CD4-positive, alpha-beta T cell treated with Interferon gamma for 1 hour (primary cell): ENCODE data around the gene PRKAR1B.
A peak's percentile ranks its signal among the peaks of the same experiment; 100 is the strongest.
"Not testable (repeated sequence)": the region's sequence is repeated elsewhere in the genome, so short reads cannot be mapped to it uniquely, and the experiment has no call there.

Experiments used
- DNase-seq: peaks from one replicate; pipeline ENCODE4 v3.0.0-alpha.2; 2020

Gene PRKAR1B

GRCh38 chr7:665736-666453 is 61.2 kb downstream of the PRKAR1B start:
- no peak for DNase-seq

GRCh38 chr7:664997-665735 is 61.9 kb downstream of the PRKAR1B start:
- DNase-seq, result no peak

GRCh38 chr7:664402-664775 is 62.7 kb downstream of the PRKAR1B start:
- no peak for DNase-seq

GRCh38 chr7:662576-662975 is 64.5 kb downstream of the PRKAR1B start:
- no peak for DNase-seq

- DNase-seq, result no peak
These were observed 67.1 kb downstream of the PRKAR1B start for GRCh38 chr7:659996-660395.

DNA sequence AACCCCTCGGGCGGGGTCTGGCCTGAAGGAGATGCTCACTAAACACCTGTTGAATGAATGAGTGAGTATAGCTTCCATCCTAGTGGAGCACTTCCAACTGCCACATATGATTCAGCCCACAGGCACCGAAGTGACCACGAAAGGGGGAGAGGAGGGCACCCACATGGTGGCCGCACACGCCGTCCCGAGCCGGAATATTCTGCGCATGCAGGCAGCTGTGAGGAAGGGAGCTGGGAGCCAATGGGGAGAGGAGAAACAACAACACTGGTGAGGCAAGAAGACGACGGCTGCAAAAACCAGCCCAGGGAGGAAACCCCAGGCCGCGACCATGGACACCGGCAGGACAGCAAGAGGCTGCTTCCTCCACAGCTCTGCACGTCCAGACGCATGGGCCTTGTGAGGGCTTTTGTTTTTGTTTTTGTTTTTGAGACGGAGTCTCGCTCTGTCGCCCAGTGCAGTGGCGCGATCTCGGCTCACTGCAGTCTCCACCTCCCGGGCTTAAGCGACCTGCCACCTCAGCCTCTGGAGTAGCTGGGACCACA is 67.7 kb downstream of the PRKAR1B start:
- DNase-seq, result no peak

DNA sequence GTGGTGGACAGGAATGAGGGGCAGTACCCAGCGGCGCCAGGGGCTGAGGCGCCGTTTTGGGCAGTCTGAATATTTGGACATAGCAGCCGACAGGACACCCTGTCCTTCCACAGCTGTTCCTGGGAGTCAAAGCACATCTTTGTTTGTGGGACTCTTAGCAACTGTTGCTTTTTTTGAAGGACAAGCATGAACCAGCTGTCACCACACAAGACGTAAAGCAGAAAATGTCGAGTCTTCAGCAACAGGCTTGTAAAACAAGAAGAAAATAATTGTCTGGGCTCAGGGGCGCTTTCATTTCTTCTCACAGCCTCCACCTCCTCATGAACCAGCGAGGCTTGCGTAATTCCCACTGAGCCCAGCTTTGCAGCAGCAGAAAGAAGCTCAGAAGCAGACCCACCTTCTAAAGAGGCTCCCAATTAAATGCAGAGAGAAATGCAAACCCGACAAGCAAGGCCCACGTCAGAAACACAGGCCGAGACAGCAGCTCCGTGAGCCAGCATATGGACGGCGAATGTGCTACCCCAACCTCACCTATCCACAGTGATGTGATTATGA is 69.4 kb downstream of the PRKAR1B start:
- DNase-seq, result no peak

DNA sequence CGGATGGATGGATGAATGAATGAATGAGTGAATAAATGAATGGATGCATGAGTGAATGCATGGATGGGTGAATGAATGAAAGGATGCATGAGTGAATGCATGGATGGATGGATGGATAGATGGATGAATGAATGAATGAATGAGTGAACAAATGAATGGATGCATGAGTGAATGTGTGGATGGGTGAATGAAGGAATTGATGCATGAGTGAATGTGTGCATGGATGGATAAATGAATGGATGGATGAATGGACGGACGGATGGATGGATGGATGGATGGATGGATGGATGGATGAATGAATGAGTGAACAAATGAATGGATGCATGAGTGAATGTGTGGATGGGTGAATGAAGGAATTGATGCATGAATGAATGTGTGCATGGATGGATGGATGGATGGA is 70.1 kb downstream of the PRKAR1B start:
- not testable (repeated sequence) for DNase-seq

- DNase-seq, result no peak
These were observed 71.3 kb downstream of the PRKAR1B start for GRCh38 chr7:655758-656157.

- no peak for DNase-seq
These were observed 73.0 kb downstream of the PRKAR1B start for GRCh38 chr7:653829-654764.

- no peak for DNase-seq
These were observed 74.2 kb downstream of the PRKAR1B start for GRCh38 chr7:652881-653280.

- not testable (repeated sequence) for DNase-seq
These were observed 74.9 kb downstream of the PRKAR1B start for GRCh38 chr7:652167-652566.

- peak; percentile 51 for DNase-seq
These were observed 75.9 kb downstream of the PRKAR1B start for GRCh38 chr7:651032-651728.

- DNase-seq, result no peak
These were observed 76.6 kb downstream of the PRKAR1B start for GRCh38 chr7:650339-651031.

DNA sequence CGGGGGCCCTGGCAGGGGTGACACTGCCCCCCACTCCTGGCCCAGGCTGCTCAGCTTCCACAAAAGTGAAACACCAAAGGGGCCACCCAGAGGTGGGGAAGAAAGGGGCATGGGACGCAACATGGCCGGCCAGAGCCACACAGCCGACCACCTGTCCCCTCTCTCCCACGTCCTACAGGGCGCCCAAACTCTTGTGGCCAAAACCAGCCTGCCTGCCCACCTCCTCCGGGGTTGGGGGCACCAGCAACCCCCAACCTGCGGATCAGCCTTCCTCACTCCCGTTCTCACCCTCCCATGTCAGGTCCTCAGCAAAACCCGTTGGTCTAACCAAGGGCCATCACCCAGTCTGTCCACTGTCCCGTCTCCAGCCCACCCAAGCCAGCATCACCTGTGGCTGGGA is 80.1 kb downstream of the PRKAR1B start:
- no peak for DNase-seq

DNA sequence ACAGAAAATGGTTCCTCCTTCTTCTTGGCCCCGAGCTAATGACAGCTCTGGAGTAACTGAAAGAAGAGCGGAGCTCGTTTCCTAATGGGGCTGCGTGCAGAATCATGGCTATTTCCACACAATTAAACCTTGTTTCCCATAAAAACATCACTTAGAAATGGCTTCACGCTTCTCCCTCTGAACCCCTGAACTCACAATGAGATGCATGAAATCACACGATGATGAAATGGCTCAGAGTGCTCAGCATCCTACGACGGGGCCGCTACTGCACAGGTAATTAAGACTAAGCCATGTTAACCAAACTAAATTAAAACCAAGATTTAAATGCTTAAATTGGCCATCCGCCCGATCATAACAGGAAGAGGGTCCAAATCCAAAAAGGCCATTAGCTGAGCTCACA is 80.6 kb downstream of the PRKAR1B start:
- no peak for DNase-seq

- DNase-seq, result no peak
These were observed 81.5 kb downstream of the PRKAR1B start for GRCh38 chr7:645606-646005.

DNA sequence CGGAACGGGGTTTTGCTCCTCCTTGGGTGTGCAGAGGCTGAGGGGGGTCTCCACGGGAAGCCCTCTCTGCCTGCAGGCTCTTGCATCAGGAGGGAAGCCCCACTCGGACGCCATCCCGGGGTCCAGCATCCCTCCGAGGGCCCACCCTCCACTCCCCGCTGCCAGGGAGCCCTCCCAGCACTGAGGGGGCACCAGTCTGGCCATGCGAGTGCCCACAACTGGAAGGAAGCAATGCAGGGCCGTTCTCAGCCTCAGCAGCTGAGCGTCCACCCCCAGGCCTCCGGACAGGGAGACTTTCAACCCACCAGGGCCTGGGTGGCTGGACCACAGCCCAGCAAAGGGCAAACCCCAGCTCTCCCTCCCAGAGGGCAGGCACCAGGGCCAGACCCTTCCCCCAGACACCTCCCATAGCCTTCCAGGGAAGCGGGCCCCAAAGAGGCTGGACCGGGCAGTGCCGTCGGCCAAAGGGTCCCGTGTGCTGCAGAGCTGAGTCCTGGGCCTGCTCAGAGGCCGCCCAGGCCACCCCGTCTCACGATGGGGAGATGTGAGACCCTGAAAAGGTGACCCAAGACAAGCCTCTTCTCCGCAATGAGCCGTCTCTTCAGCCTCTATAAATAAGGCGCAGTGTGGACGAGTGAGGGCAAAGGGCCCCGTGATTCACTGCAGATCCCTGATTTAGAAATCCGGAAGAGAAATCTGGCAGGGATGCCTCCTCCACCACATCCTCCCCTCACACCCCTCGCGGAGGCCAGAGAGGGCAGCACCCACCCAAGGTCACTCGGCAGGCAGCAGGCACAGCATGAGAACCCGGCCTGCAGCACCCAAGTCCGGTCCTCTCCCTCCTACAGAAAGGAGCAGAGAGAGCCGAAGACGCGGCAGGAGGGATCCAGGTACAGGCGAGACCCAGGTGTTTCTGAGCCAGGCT is 82.4 kb downstream of the PRKAR1B start:
- DNase-seq, result no peak

- DNase-seq, result no peak
These were observed 85.1 kb downstream of the PRKAR1B start for GRCh38 chr7:641966-642365.

DNA sequence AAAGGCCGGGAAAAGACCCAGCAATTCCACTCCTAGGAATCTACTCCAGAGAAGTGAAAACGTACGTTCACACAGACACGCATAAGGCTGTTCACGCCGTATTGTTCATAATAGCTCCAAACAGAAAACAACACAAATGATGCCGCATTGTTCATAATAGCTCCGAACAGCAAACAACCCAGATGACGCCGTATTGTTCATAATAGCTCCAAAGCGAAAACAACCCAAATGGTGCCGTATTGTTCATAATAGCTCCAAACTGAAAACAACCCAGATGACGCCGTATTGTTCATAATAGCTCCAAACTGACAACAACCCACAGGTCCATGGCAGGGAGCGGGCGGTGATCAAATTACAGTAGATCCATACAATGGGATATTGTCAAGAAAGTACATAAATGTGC is 85.8 kb downstream of the PRKAR1B start:
- DNase-seq, result no peak
